Measurements from ENCODE around the gene GCHFR.

Gene GCHFR

GRCh38 chr15:40763801-40764628, at the start of gene GCHFR:
GCHFR (plus strand) TSS chr15:40764068; CDS start chr15:40764181, 113 bp downstream.
- peak; percentile 75 for DNase-seq

GRCh38 chr15:40714144-40714543, 49.7 kb upstream of the GCHFR start:
- no peak for DNase-seq

- DNase-seq = no peak
Observed at GRCh38 chr15:40716165-40716564, 47.7 kb upstream of the GCHFR start.

GRCh38 chr15:40721701-40722100, 42.2 kb upstream of the GCHFR start:
- no peak for DNase-seq

DNA sequence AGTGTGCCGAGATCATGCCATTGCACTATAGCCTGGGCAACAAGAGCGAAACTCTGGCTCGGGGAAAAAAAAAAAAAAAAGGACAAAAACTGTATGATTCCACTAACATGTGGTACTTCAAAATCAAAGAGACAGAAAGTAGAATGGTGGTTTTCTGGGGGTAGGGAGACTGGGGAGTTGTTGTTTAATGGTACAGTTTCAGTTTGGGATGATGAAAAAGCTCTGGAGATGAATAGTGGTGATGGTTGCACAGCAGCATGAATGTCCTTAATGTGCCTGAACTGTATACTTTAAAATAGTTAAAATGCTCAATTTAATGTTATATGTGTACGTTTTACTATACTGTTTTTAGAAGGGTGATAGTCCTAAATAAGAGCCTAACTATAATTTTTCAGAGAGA, 41.5 kb upstream of the GCHFR start:
- DNase-seq = no peak

DNA sequence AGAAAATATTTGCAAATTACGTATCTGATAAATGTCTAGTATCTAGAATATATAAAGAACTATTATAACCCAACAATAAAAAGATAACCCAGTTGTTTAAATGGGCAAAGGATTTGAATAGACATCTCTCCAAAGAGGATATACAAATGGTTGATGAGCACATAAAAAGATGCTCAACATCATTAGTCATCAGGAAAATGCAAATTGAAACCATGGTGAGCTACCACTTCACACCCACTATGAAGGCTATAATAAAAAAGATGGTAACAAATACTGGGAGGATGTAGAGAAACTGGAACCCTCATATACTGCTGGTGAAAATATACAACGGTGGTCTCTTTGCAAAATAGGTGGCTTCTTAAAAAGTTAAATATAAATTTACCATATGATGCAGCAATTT, 40.9 kb upstream of the GCHFR start:
- DNase-seq = no peak

- no peak for DNase-seq
Observed at GRCh38 chr15:40723919-40724318, 39.9 kb upstream of the GCHFR start.

DNA sequence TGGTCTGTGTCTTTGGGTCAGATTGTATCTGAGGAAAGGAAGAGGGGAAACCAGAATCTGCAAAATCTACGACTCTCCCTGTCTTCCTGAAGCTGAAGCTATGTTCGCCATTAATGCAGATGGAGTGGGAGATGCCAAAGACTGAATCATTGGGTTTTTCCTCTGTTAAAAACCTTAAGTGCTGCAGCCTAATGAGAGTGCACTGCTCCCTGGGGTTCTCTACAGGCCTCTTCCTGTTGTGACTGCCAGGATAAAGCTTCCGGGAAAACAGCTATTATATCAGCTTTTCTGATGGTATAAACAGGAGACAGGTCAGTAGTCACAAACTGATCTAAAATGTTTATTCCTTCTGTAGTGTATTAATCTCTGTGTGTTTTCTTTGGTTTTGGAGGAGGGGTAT, 32.8 kb upstream of the GCHFR start:
- DNase-seq = no peak

DNA sequence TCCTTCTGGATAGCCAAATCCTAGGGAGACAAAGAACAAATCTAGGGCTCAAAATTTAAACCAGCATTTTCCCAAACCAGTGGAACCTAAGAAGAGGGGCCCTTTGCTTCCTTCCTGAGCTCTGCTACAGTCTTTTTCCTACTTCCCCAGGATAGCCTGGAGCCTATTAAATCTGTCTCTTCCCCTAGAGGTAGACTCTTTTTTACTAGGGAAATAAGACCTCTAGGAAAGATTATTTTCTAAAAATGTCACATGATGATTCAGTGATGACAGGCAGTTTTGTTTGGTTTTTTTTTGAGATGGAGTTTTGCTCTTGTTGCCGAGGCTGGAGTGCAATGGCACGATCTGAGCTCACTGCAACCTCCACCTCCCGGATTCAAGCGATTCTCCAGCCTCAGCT, 27.3 kb upstream of the GCHFR start:
- DNase-seq = no peak

DNA sequence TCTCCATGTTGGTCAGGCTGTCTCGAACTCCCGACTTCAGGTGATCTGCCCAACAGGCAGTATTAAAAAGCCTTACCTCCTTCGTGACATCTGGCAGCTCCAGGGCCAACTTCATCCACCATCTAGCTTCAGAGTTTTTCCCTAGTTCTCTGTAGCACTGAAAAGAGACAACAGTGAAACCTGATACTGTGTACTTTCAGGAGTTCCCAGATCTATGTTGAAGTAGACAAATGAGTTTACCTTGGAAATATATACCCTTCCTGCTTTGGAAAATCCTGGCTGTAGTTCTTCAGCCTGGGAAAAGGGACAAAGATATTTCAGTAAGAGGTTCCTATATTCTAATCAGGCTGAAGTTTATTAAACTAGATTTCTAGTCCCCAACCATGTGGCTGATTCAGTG, 26.8 kb upstream of the GCHFR start:
- DNase-seq = no peak

GRCh38 chr15:40739047-40739446, 24.8 kb upstream of the GCHFR start:
- DNase-seq = no peak

GRCh38 chr15:40739854-40740253, 24.0 kb upstream of the GCHFR start:
- no peak for DNase-seq

- no peak for DNase-seq
Observed at GRCh38 chr15:40743485-40743901, 20.4 kb upstream of the GCHFR start.

GRCh38 chr15:40743921-40744814, 19.7 kb upstream of the GCHFR start:
- DNase-seq = peak; percentile 59

DNA sequence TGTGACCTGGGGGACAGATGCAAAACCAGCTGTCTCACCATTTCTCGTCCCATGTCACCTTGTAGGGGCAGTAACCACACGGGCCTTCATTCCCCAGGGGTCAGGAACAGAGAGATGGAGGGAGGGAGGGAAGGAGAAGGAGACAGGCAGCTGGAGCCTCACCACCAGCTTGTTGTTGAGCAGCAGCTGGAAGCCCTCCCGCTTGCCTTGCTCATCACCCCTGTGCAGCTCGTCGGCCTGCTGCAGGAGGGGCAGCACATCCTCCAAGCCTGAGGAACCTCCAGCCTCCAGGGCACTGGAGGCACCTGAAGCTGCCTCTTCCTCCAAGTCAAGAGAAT, 19.1 kb upstream of the GCHFR start:
- no peak for DNase-seq

GRCh38 chr15:40746916-40747418, 16.9 kb upstream of the GCHFR start:
- no peak for DNase-seq

GRCh38 chr15:40747685-40748631, 15.9 kb upstream of the GCHFR start:
- DNase-seq = no peak

DNA sequence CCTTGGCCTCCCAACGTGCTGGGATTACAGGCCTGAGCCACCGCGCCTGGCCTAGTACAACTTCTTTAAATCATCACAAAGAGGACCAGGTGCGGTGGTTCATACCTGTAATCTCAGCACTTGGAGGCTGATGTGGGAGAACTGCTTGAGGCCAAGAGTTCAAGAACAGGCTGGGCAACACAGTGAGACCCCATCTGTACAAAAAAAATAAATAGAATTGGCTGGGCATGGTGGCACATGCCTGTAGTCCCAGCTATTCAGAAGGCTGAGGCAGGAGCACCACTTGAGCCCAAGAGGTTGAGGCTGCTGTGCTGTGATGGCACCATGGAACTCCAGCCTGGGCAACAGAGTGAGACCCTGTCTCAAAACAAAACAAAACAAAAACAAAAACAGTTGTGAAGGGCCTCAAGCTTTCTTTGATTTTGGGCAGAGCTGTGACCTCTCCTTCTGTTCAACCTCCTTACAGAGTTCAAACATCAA, 14.7 kb upstream of the GCHFR start:
- DNase-seq = no peak

GRCh38 chr15:40750885-40751284, 13.0 kb upstream of the GCHFR start:
- no peak for DNase-seq

DNA sequence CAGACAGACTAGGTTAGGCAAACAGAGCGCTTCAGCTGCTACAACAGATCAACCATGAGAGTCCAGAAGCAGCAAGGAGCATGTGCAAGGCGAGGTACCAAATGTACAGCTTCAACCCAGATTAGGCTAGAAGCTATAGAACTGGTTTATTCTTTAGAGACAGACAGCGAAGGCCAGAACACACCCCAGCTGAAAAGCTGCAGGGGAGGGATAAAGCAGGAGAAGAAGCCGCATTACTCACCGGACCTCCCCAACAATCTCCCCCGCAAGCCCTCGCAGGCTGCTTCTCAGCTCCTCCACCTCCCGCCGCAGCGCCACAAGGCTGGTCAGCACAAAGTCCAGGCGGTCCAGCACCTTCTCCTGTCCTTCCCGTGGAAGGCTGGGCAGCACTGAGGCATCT, 12.1 kb upstream of the GCHFR start:
- DNase-seq = no peak

- DNase-seq = no peak
Observed at GRCh38 chr15:40754574-40754882, 9.3 kb upstream of the GCHFR start.

DNA sequence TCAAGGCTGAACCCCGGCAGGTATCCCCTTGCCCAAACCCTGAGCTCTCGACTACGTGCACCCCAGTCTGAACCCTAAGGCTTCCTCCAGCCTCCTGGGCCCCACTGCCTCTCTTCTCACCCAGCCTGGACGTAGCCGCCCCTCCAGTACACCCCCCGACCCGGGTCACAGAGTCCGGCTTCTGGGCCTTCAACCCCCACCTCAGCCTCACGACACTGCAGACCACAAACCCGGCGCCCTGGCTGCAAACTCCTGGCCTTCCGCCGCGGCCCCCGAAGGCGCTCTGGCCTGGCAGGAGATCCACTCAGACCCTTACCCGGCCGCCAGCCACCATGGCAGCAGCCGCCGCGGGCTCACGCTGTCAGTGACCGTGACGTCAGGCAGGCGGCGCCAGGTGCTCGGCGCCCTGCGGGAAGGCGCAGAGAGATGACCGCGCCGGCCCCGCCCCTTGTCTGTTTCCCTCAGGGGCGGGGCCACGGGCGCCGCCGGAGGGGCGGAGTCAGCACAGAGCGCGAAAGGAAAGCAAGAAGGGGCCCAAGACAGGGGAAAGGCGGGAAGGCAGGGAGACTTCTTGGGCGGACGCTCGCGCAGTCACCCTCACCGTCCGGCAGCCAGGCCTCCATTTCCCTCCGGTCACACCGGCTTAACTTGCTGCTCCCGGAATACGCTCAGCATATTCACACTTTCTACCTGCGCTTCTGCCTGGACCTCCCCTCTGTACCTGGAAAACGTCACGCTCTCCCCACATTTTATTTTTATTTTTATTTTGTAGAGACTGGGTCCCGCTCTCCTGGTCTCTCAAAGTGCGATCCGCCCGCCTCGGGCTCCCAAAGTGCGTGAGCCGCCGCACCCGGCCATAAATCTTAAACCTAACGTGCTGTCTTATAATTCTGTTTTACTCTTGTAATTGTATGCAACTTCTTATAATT, 8.7 kb upstream of the GCHFR start, which contains the start of gene RMDN3:
RMDN3 (minus strand) TSS at position 372 of the 929 bp plus-strand sequence. CDS start 471 bp downstream, outside the sequence.
- DNase-seq = peak; percentile 95

All from activated T-cell treated with anti-CD3 and anti-CD28 coated beads, Interleukin-2, amount 50 U/mL, for 1 hour (primary cell).